Hindlimb muscle (tissue), 1 donor: ENCODE data around the gene TUBB4B. TPM values are rescaled to one million over a fixed set of nuclear protein-coding genes. Genes with fewer than 3 reads are reported as not detected.
A peak's percentile ranks its signal among the peaks of the same experiment; 100 is the strongest.
"Not testable (repeated sequence)": the region's sequence is repeated elsewhere in the genome, so short reads cannot be mapped to it uniquely, and the experiment has no call there.

Source experiments
- DNase-seq: peaks from one replicate; pipeline ENCODE4 v3.0.0-alpha.2; 2013
- polyA plus RNA-seq: library from polyadenylated mRNA; unstranded; fragments of 120-200 nt; gene quantifications from one replicate; pipeline ENCODE4 v1.2.1, GENCODE V29; 2013; ENCODE audit not compliant: insufficient read length

Gene TUBB4B
- polyA plus RNA-seq, 1 donor = 145 TPM

GRCh38 chr9:137237759-137238726, 3.0 kb upstream of the TUBB4B start:
- no peak for DNase-seq

GRCh38 chr9:137239541-137240200, 1.4 kb upstream of the TUBB4B start:
- not testable (repeated sequence) for DNase-seq

GRCh38 chr9:137240318-137240840, 708 bp upstream of the TUBB4B start:
- DNase-seq = peak; percentile 84

GRCh38 chr9:137241490-137242268, 592 bp downstream of the TUBB4B start:
- no peak for DNase-seq

- DNase-seq = no peak
Observed at GRCh38 chr9:137242269-137243203, 1.4 kb downstream of the TUBB4B start.

- DNase-seq = not testable (repeated sequence)
Observed at GRCh38 chr9:137243266-137243625, 2.2 kb downstream of the TUBB4B start.

- no peak for DNase-seq
Observed at GRCh38 chr9:137243626-137244485, 2.8 kb downstream of the TUBB4B start.

- DNase-seq = no peak
Observed at GRCh38 chr9:137244486-137245449, 3.7 kb downstream of the TUBB4B start.

GRCh38 chr9:137245450-137246421, 4.6 kb downstream of the TUBB4B start:
- DNase-seq = no peak

GRCh38 chr9:137247135-137247915, 6.2 kb downstream of the TUBB4B start:
- DNase-seq = no peak

- no peak for DNase-seq
Observed at GRCh38 chr9:137247916-137248175, 6.8 kb downstream of the TUBB4B start.

GRCh38 chr9:137250329-137251193, 9.5 kb downstream of the TUBB4B start:
- DNase-seq = no peak

- DNase-seq = no peak
Observed at GRCh38 chr9:137251194-137251461, 10.0 kb downstream of the TUBB4B start, which contains the start of gene STPG3. TSS of gene STPG3 (plus strand) at chr9:137251286. CDS start at chr9:137251287, 1 bp downstream.

- no peak for DNase-seq
Observed at GRCh38 chr9:137251490-137252268, 10.6 kb downstream of the TUBB4B start.
